ENCODE data around the gene HDGFL2. TPM values are rescaled to one million over a fixed set of nuclear protein-coding genes. Genes with fewer than 3 reads are reported as not detected.

The HDGFL2 gene
- total and polyA plus RNA-seq, 10 of the 15 experiments (the other 5 are each of a cell fraction or from before 2014, with no cell fraction given): 0.16 to 56.9 (median 25.3) TPM

- Histone ChIP-seq H3K9ac (ENCODE audit: control insufficient read depth, insufficient read depth, low read length) (no peak overlapping the region), H3K4me3 (no peak overlapping the region), H3K9me3 (replicated peaks; ENCODE audit: control insufficient read depth, insufficient read depth, low read length) (no peaks in the 10 kb centered on the region), H3K27me3 (replicated peaks in 1 of 2; ENCODE audit: control insufficient read depth in 2 of 2, insufficient read depth in 2 of 2, low read length in 1 of 2) (no peaks in the 10 kb centered on the region), H3K36me3 (ENCODE audit: control insufficient read depth in 2 of 2, insufficient read depth in 2 of 2, low read length in 1 of 2) (no peaks in the 10 kb centered on the region), H3K79me2 (ENCODE audit: control insufficient read depth, insufficient read depth, low read length) (no peaks in the 10 kb centered on the region), H3K4me1 (ENCODE audit: control insufficient read depth, insufficient read depth, low read length) (no peaks in the 10 kb centered on the region), H4K20me1 (ENCODE audit: control insufficient read depth, insufficient read depth) (no peaks in the 10 kb centered on the region), H2AFZ (ENCODE audit: control insufficient read depth, low read depth, low read length) (no peak overlapping the region), H3K27ac (ENCODE audit: control insufficient read depth, insufficient read depth) (no peak overlapping the region), H3K4me2 (ENCODE audit: control insufficient read depth, insufficient read depth) (no peak overlapping the region)
- SMC1A ChIA-PET (ENCODE audit: uncharacterized antibody, unreplicated experiment): interaction anchor here (1.0 to 1.5 kb wide), 3 partner anchors 14 to 259 kb away, joined by 4 read pairs; partner anchors contain the start of gene LRG1
- CTCF ChIA-PET: interaction anchor here (0.6 to 4.5 kb wide), 19 partner anchors 9 to 607 kb away, joined by 3 to 44 read pairs (median 4); partner anchors contain the start of genes LRG1, PLIN5 and SEMA6B
- RAD21 ChIA-PET (ENCODE audit: unreplicated experiment): interaction anchor here (1.2 to 1.3 kb wide), 3 partner anchors 10 to 259 kb away, joined by 3 to 8 read pairs (median 3); partner anchors contain the start of gene PLIN5
- POLR2A ChIA-PET: interaction anchor here (0.5 kb wide), 1 partner anchor 26 kb away, joined by 6 read pairs; no protein-coding TSS in a partner anchor
- in situ Hi-C loops (cut with MboI) (no loop called here), intact Hi-C loops (cut with micrococcal nuclease; ENCODE audit: unreplicated experiment) (loop anchor here (2.0 kb wide), 1 partner anchor 259 kb away; no protein-coding TSS in a partner anchor)
- no peak for DNase-seq (ENCODE audit: low read depth, low spot score)
- 42% methylated on average over 23 of the region's 23 CpGs for WGBS (ENCODE audit: insufficient coverage, insufficient replicate concordance, low lambda C conversion rate, missing lambda C conversion rate)
- FAIRE-seq: no peak
- BruUV-seq (replicated peaks): no TSS peak
- ATAC-seq: no peak
- TF ChIP-seq ZBED1 (IDR thresholded peaks at IDR 0.05; ENCODE audit: borderline replicate concordance): no peak
- TF ChIP-seq SIN3A (IDR thresholded peaks at IDR 0.05; ENCODE audit: low read depth, low read length): no peak
- TF ChIP-seq WRNIP1 (IDR thresholded peaks at IDR 0.05; ENCODE audit: borderline replicate concordance, low read depth, low read length): no peak
- no peak for TF ChIP-seq MEF2A (IDR thresholded peaks at IDR 0.05; ENCODE audit: insufficient read depth, low read depth, low read length)
- TF ChIP-seq RAD21 (IDR thresholded peaks at IDR 0.05; ENCODE audit: insufficient read depth, low read depth, low read length): no peak
- TF ChIP-seq MAX (IDR thresholded peaks at IDR 0.05; ENCODE audit: low read depth, low read length): no peak
- TF ChIP-seq ELK1 (IDR thresholded peaks at IDR 0.05; ENCODE audit: low read depth, low read length): no peak
- TF ChIP-seq HCFC1 (IDR thresholded peaks at IDR 0.05; ENCODE audit: low read length): no peak
- TF ChIP-seq RUNX3 (IDR thresholded peaks at IDR 0.05; ENCODE audit: low read length): no peak
- TF ChIP-seq MXI1 (IDR thresholded peaks at IDR 0.05; ENCODE audit: low read depth, low read length): no peak
- no peak for TF ChIP-seq ZZZ3 (IDR thresholded peaks at IDR 0.05; ENCODE audit: control insufficient read depth, insufficient read length, low read depth)
- no peak for TF ChIP-seq YY1 (IDR thresholded peaks at IDR 0.05; ENCODE audit: low read depth, low read length)
- no peak for TF ChIP-seq IRF5 (IDR thresholded peaks at IDR 0.05; ENCODE audit: borderline replicate concordance)
- TF ChIP-seq BCL3 (IDR thresholded peaks at IDR 0.05; ENCODE audit: borderline replicate concordance, insufficient read depth, low read depth, low read length, poor library complexity, severe bottlenecking): no peak
- no peak for TF ChIP-seq SIX5 (IDR thresholded peaks at IDR 0.05; ENCODE audit: low read depth, low read length, severe bottlenecking)
- TF ChIP-seq E2F4 (IDR thresholded peaks at IDR 0.05; ENCODE audit: low read depth, low read length): no peak
- TF ChIP-seq ZNF217 (IDR thresholded peaks at IDR 0.05): no peak
Observed at GRCh38 chr19:4525563-4526002, 53.5 kb downstream of the HDGFL2 start.

Data from GM12878 (cell line).